MM.1S (cell line): ENCODE data around the gene ELF2.

Experiments
- CTCF ChIP-seq: fragments of 300-600 bp; sonication (generic); IDR thresholded peaks from 2 replicates; pipeline ENCODE4 v1.5.1; 2016; ENCODE audit warnings: antibody characterized with exemption, low read length, mixed read lengths
- EZH2 ChIP-seq: fragments of 300-600 bp; sonication (generic); optimal IDR thresholded peaks from 2 replicates; pipeline ENCODE3; 2017; ENCODE audit warnings: low read depth, mild to moderate bottlenecking, antibody characterized with exemption, low read length, mixed read lengths
- EZH2phosphoT487 ChIP-seq: fragments of 300-600 bp; sonication (generic); IDR thresholded peaks from 2 replicates; pipeline ENCODE4 v1.6.1; 2018; ENCODE audit warnings: antibody characterized with exemption, low read length

- TF ChIP-seq EZH2 (no peak), CTCF (peak; percentile 35), EZH2phosphoT487 (no peak)
These were observed 91.9 kb downstream of the ELF2 start for GRCh38 chr4:139085141-139085540.
